Mesenchymal stem cell (in vitro differentiated cells and primary cell): ENCODE measurements around the gene CPNE5.

Experiments
- DNase-seq: peaks from one replicate; pipeline ENCODE4 v3.0.0-alpha.2; 2013
- H2AFZ ChIP-seq: one replicate; pipeline ENCODE4 v1.6.1; 2013; ENCODE audit warnings: low read depth, mild to moderate bottlenecking, control low read depth, inconsistent platforms, low read length, moderate library complexity
- H2AK5ac ChIP-seq: 2 replicates; pipeline ENCODE4 v1.6.1; 2013; ENCODE audit warnings: low read length, moderate library complexity, mild to moderate bottlenecking, inconsistent platforms; ENCODE audit not compliant: severe bottlenecking
- H2BK120ac ChIP-seq: one replicate; pipeline ENCODE4 v1.6.1; 2013; ENCODE audit warnings: low read depth, mild to moderate bottlenecking, inconsistent platforms, low read length, moderate library complexity
- H2BK12ac ChIP-seq, 2 experiments: one replicate each; pipeline ENCODE4 v1.6.1; 2013; ENCODE audit warnings: inconsistent platforms in 2 of 2, low read length in 2 of 2, mild to moderate bottlenecking in 2 of 2, moderate library complexity in 2 of 2, control low read depth in 1 of 2
- H2BK15ac ChIP-seq: one replicate; pipeline ENCODE4 v1.6.1; 2013; ENCODE audit warnings: mild to moderate bottlenecking, low read depth, inconsistent platforms; ENCODE audit not compliant: poor library complexity, severe bottlenecking
- H2BK5ac ChIP-seq: 2 replicates; pipeline ENCODE4 v1.6.1; 2013; ENCODE audit warnings: low read depth, mild to moderate bottlenecking, low read length, control low read depth, inconsistent platforms; ENCODE audit not compliant: poor library complexity, severe bottlenecking
- H3K14ac ChIP-seq, 2 experiments: one replicate each; pipeline ENCODE4 v1.6.1; 2013; ENCODE audit warnings: inconsistent platforms in 2 of 2, low read length in 2 of 2, control low read depth in 1 of 2, mild to moderate bottlenecking in 1 of 2, moderate library complexity in 1 of 2
- H3K18ac ChIP-seq, 2 experiments: one replicate each; pipeline ENCODE4 v1.6.1; 2013; ENCODE audit warnings: inconsistent platforms in 2 of 2, low read length in 2 of 2, control low read depth in 1 of 2, low read depth in 1 of 2, mild to moderate bottlenecking in 1 of 2
- H3K23ac ChIP-seq, 2 experiments: one replicate each; pipeline ENCODE4 v1.6.1; 2013; ENCODE audit warnings: inconsistent platforms in 2 of 2, low read length in 2 of 2, mild to moderate bottlenecking in 2 of 2, moderate library complexity in 2 of 2, control low read depth in 1 of 2
- H3K27ac ChIP-seq: 2 replicates; pipeline ENCODE4 v1.5.1; 2013; ENCODE audit warnings: mild to moderate bottlenecking, moderate library complexity, low read length, control low read depth, inconsistent platforms; ENCODE audit not compliant: poor library complexity, severe bottlenecking
- H3K27me3 ChIP-seq, 2 experiments: 2 replicates each; pipeline versions ENCODE4 v1.6.1 to v1.7.0; 2013; ENCODE audit warnings: low read length in 2 of 2, mild to moderate bottlenecking in 2 of 2, moderate library complexity in 2 of 2, control low read depth in 1 of 2, inconsistent platforms in 1 of 2; ENCODE audit not compliant: control insufficient read depth in 1 of 2, insufficient read depth in 1 of 2
- H3K36me3 ChIP-seq, 2 experiments: 2 replicates each; pipeline versions ENCODE4 v1.6.1 to v1.7.0; 2013; ENCODE audit warnings: low read length in 2 of 2, control low read depth in 1 of 2, inconsistent platforms in 1 of 2, low read depth in 1 of 2, mild to moderate bottlenecking in 1 of 2; ENCODE audit not compliant: insufficient read depth in 2 of 2, control insufficient read depth in 1 of 2
- H3K4ac ChIP-seq, 2 experiments: one replicate each; pipeline ENCODE4 v1.6.1; 2013; ENCODE audit warnings: inconsistent platforms in 2 of 2, low read length in 2 of 2, mild to moderate bottlenecking in 2 of 2, moderate library complexity in 2 of 2, control low read depth in 1 of 2, low read depth in 1 of 2
- H3K4me1 ChIP-seq: 2 replicates; pipeline ENCODE4 v1.6.1; 2013; ENCODE audit warnings: low read depth, low read length, control low read depth; ENCODE audit not compliant: control insufficient read depth, insufficient read depth
- H3K4me2 ChIP-seq: 2 replicates; pipeline ENCODE4 v1.6.1; 2013; ENCODE audit warnings: low read length, mild to moderate bottlenecking, inconsistent platforms; ENCODE audit not compliant: poor library complexity, severe bottlenecking
- H3K4me3 ChIP-seq, 2 experiments: 2 replicates each; pipeline versions ENCODE4 v1.5.1 to v1.7.0; 2013; ENCODE audit warnings: low read length in 2 of 2, mild to moderate bottlenecking in 2 of 2, control low read depth in 1 of 2, low read depth in 1 of 2; ENCODE audit not compliant: insufficient read depth in 1 of 2
- H3K79me1 ChIP-seq: replicated peaks from 2 replicates; pipeline ENCODE4 v1.6.1; 2013; ENCODE audit warnings: mild to moderate bottlenecking, control low read depth, low read length, inconsistent platforms; ENCODE audit not compliant: poor library complexity, severe bottlenecking
- H3K9ac ChIP-seq: 2 replicates; pipeline ENCODE4 v1.7.0; 2013; ENCODE audit warnings: mild to moderate bottlenecking, low read length, moderate library complexity
- H3K9me3 ChIP-seq: 2 replicates; pipeline ENCODE4 v1.7.0; 2013; ENCODE audit warnings: mild to moderate bottlenecking, low read length; ENCODE audit not compliant: control insufficient read depth
- H4K8ac ChIP-seq: one replicate; pipeline ENCODE4 v1.6.1; 2013; ENCODE audit warnings: inconsistent platforms, mild to moderate bottlenecking, low read length, moderate library complexity
- H4K91ac ChIP-seq: one replicate; pipeline ENCODE4 v1.6.1; 2013; ENCODE audit warnings: mild to moderate bottlenecking, low read length, inconsistent platforms
- WGBS: methylation state at CpG from one replicate; pipeline ENCODE4 v1.1.7; 2013; ENCODE audit warnings: mixed read lengths; 5-methylcytosine and 5-hydroxymethylcytosine counted together

Gene CPNE5

DNA sequence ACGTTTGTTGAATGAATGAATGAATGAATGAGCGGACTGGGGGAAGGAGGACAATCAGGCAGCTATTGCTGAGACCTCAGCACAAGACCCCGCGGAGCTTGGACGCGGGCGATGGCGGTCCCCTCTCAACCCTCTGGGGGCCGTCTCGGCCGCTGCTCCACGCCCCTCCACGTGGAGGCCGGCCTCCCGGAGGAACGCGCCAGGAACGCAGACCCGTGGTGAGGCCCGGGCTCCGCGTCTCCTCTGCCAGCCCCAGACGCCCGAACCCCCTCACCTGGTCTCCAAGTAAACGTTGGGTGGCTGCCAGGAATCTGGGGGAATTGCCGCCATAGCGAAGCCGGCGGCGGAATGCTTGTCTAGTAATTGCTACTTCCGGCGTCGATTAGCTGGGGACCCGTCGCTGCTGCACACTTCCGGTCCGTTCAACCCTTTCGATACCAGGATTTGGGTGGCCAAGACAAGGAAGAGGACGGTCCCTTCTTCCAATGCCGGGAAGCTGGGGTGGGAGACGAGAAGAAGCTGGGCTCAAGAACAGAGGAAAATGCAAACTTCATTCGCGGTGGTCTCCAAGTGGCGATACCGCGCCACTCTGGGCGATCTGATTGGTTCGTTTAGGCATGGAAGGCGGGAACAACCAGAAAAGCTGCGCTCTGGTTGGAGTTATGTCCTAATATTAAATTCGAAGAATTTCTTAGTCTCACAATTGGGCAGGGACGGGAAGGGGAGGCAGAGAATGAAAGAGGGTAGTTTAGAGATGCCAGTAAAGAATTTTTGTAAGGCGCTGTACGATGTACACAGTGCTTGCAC lies 35.4 kb upstream of the CPNE5 start, which contains the start of gene PPIL1:
PPIL1 (minus strand) TSS at position 361 of the 807 bp plus-strand sequence; CDS start at position 330, 31 bp downstream.
- peak; percentile 94 for DNase-seq
- Histone ChIP-seq H3K9ac (peak within 1 kb of the TSS; percentile 92), H3K9me3 (no peaks in the 10 kb centered on the region), H4K91ac (peak within 1 kb of the TSS; percentile 85), H3K14ac (peak within 1 kb of the TSS in 1 of 2 experiments; percentile 72), H3K27ac (peak within 1 kb of the TSS; percentile 91), H2BK120ac (peak within 1 kb of the TSS; percentile 74), H3K4me3 (peak within 1 kb of the TSS; percentile 90 to 92), H3K4ac (peak within 1 kb of the TSS; percentile 53 to 87), H3K23ac (peak within 1 kb of the TSS in 1 of 2 experiments; percentile 56), H2AFZ (peak within 1 kb of the TSS; percentile 33), H3K36me3 (peaks cover 0 to 7% of the 10 kb centered on the region in 2 experiments), H2BK15ac (peak within 1 kb of the TSS; percentile 95), H3K79me1 (peaks cover 16% of the 10 kb centered on the region), H2AK5ac (no peak within 1 kb of the TSS), H2BK12ac (peak within 1 kb of the TSS; percentile 24 to 59), H2BK5ac (peak within 1 kb of the TSS; percentile 12), H4K8ac (peak within 1 kb of the TSS; percentile 90), H3K4me2 (peak within 1 kb of the TSS; percentile 63), H3K27me3 (no peaks in the 10 kb centered on the region), H3K4me1 (peaks cover 2% of the 10 kb centered on the region), H3K18ac (peak within 1 kb of the TSS; percentile 34 to 62)
- WGBS: under 1% methylated on average over 52 of the region's 54 CpGs

- Histone ChIP-seq H3K18ac (no peak overlapping the region), H3K23ac (no peak overlapping the region), H4K91ac (no peak overlapping the region), H2AFZ (peak overlapping the region; percentile 33), H3K27me3 (no peaks in the 10 kb centered on the region), H3K9me3 (no peaks in the 10 kb centered on the region), H3K4me2 (peak overlapping the region; percentile 63), H4K8ac (no peak overlapping the region), H2AK5ac (no peak overlapping the region), H3K36me3 (peaks cover 0 to 12% of the 10 kb centered on the region in 2 experiments), H3K4ac (peak overlapping the region in 1 of 2 experiments; percentile 53), H2BK12ac (peak overlapping the region in 1 of 2 experiments; percentile 24), H2BK120ac (no peak overlapping the region), H3K27ac (peak overlapping the region; percentile 91), H3K79me1 (peaks cover 19% of the 10 kb centered on the region), H3K4me1 (peaks cover 2% of the 10 kb centered on the region), H2BK5ac (peak overlapping the region; percentile 12), H3K4me3 (peak overlapping the region; percentile 90 to 92), H3K9ac (peak overlapping the region; percentile 92), H2BK15ac (no peak overlapping the region), H3K14ac (no peak overlapping the region)
- 40% methylated on average over 6 of the region's 11 CpGs for WGBS
- DNase-seq: peak; percentile 18
Observed at GRCh38 chr6:36873612-36874442, 34.6 kb upstream of the CPNE5 start.

- H2BK5ac ChIP-seq: no peak overlapping the region
- no peak overlapping the region for H2AFZ ChIP-seq
- H2BK12ac ChIP-seq: no peak overlapping the region
- no peak overlapping the region for H2BK15ac ChIP-seq
- H3K36me3 ChIP-seq: peaks cover 3 to 12% of the 10 kb centered on the region in 2 experiments
- peak overlapping the region; percentile 92 for H3K9ac ChIP-seq
- H4K8ac ChIP-seq: no peak overlapping the region
- DNase-seq: no peak
- no peak overlapping the region for H4K91ac ChIP-seq
- H3K27ac ChIP-seq: no peak overlapping the region
- no peaks in the 10 kb centered on the region for H3K27me3 ChIP-seq
- no peak overlapping the region for H2BK120ac ChIP-seq
- no peak overlapping the region for H3K4me3 ChIP-seq
- no CpG with 5 or more reads among the region's 1 CpG for WGBS
- no peak overlapping the region for H3K4ac ChIP-seq
- H3K14ac ChIP-seq: no peak overlapping the region
- H3K23ac ChIP-seq: no peak overlapping the region
- peaks cover 2% of the 10 kb centered on the region for H3K4me1 ChIP-seq
- H2AK5ac ChIP-seq: no peak overlapping the region
- no peak overlapping the region for H3K4me2 ChIP-seq
- no peaks in the 10 kb centered on the region for H3K9me3 ChIP-seq
- H3K79me1 ChIP-seq: peaks cover 22% of the 10 kb centered on the region
- H3K18ac ChIP-seq: no peak overlapping the region
Observed at GRCh38 chr6:36873115-36873514, 33.9 kb upstream of the CPNE5 start.

- H3K18ac ChIP-seq: no peak overlapping the region
- no peak overlapping the region for H3K4ac ChIP-seq
- no peak overlapping the region for H2BK5ac ChIP-seq
- peaks cover 2% of the 10 kb centered on the region for H3K4me1 ChIP-seq
- 94% methylated on average over 2 of the region's 3 CpGs for WGBS
- DNase-seq: no peak
- H3K27ac ChIP-seq: no peak overlapping the region
- no peak overlapping the region for H3K23ac ChIP-seq
- H3K27me3 ChIP-seq: no peaks in the 10 kb centered on the region
- H3K14ac ChIP-seq: no peak overlapping the region
- H2AK5ac ChIP-seq: no peak overlapping the region
- no peak overlapping the region for H2BK120ac ChIP-seq
- H3K9ac ChIP-seq: no peak overlapping the region
- no peak overlapping the region for H2AFZ ChIP-seq
- peaks cover 3 to 12% of the 10 kb centered on the region in 2 experiments for H3K36me3 ChIP-seq
- H3K4me2 ChIP-seq: no peak overlapping the region
- H3K4me3 ChIP-seq: no peak overlapping the region
- peaks cover 32% of the 10 kb centered on the region for H3K79me1 ChIP-seq
- no peak overlapping the region for H2BK12ac ChIP-seq
- no peak overlapping the region for H2BK15ac ChIP-seq
- H4K8ac ChIP-seq: no peak overlapping the region
- H3K9me3 ChIP-seq: no peaks in the 10 kb centered on the region
- no peak overlapping the region for H4K91ac ChIP-seq
Observed at GRCh38 chr6:36871686-36872085, 32.4 kb upstream of the CPNE5 start.
